Fibroblast of peridontal ligament (primary cell): ENCODE measurements around the gene PYY.
"Not testable (repeated sequence)": the region's sequence is repeated elsewhere in the genome, so short reads cannot be mapped to it uniquely, and the experiment has no call there.

Source experiments
- DNase-seq: peaks from one replicate; pipeline ENCODE4 v3.0.0-alpha.2; 2010; ENCODE audit errors: extremely low read depth

PYY gene

DNA sequence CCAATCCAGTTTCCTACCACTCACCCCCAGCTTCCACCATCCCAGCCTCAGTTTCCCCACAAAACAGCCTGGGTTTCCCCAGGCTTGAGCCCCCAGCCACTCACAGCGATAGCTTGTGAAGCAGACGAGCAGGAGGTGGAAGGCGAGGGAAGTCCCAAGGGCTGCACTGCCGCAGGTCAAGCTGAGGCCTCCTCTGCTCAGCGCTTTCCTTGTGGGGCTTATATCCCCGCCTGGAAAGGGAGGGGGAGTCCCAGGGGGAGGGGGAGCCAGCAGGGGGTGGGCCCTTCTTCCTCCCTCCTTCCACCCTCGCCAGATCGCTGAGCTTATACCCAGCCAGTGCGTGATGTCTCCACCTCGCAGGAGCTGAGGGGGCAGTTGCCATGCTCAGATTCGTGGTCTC lies at the start of gene PYY:
PYY (minus strand) TSS at position 195 of the 400 bp plus-strand sequence. CDS start 457 bp downstream, outside the sequence.
- DNase-seq = no peak

DNA sequence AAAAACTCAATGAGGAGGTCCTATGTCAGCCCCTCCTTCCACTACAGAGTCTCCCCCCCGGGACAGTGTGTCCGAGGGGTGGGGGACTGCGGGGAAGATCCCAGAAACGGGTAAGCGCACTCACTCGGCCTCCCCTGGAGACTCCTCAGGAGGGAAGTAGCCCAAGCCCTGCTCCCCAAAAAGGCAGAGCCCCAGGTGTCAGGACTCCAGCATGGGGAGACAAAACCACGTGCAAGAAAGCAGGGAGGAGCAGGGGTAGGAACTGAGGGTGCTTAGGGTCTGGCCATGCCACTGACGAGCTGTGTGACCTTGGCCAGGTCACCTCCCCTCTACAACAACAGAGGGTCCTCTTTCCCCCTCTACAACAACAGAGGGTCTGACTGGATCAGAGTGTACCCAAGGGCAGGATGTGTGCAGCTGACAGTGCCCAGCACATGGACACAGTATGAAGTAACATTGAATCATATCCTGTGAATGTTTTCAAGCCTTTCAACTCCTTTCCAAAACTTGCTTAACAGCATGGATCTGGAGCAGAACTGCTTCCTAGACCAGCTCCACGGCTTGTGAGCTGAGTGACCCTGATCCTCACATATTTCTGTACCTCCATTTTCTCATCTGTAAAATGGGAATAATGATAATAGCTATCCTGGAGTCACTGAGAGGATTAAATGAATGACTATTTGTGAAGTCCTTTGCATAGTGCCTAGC lies 48.6 kb upstream of the PYY start:
- peak; percentile 79 for DNase-seq

DNA sequence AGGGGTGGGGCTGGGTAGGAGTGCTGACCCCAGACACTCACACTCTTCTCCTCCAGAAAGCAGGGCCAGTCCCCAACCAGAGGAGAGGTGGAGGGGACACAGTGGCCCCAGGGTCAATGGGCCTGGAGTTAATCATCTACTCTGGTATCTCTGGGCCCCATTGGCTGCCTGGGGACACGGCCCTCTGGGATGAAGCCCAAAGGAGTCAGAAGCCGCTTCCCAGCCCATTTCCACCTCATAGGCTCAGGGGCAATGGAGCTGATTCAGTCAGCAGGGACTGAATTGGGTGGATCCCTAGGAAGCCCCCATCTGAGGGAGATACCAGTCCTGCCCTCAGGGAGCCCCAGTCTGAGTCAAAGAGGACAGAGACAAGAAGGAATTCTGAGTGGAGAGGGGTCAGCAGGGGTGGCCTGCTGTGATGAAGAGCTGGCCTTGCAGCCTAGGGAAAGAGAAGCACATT lies 47.8 kb upstream of the PYY start:
- DNase-seq = no peak

- no peak for DNase-seq
Observed at GRCh38 chr17:44000871-44001460, 47.2 kb upstream of the PYY start.

- DNase-seq = no peak
Observed at GRCh38 chr17:44000141-44000860, 46.6 kb upstream of the PYY start.

DNA sequence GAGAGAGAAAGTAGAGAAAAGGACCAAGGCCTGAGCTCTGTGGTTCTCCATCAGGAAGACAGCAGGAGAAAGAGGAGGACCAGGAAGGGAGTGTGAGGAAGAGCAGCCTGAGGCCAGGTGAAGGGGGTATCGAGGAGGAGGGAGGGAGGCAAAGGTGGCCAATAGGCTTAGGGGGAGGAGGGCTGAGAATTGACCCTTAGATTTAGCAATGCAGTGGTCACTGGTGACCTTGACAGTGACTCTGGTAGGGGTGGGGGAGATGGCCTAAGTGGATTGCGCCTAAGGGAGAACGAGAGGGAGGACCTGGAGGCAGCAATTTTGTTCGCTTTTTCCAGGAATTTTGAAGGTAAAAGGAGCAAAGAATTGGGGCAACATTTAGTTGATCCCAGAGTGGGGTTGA lies 45.3 kb upstream of the PYY start:
- DNase-seq = no peak

- DNase-seq = peak; percentile 60
Observed at GRCh38 chr17:43998552-43998951, 44.8 kb upstream of the PYY start.

DNA sequence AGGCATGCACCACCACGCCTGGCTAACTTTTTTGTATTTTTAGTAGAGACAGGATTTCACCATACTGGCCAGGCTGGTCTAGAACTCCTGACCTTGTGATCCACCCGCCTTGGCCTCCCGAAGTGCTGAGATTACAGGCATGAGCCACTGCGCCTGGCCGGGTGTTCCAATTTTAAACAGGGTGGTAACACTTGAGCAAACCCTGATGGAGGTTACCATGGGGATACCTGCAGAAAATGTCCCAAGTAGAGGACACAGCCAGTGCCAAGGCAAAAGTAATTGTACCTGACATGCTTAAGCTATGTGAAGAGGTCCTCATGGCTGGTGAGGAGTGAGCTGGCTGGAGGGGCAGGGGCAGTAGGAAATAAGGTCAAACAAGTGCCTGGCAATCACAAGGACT lies 43.4 kb upstream of the PYY start:
- not testable (repeated sequence) for DNase-seq

DNA sequence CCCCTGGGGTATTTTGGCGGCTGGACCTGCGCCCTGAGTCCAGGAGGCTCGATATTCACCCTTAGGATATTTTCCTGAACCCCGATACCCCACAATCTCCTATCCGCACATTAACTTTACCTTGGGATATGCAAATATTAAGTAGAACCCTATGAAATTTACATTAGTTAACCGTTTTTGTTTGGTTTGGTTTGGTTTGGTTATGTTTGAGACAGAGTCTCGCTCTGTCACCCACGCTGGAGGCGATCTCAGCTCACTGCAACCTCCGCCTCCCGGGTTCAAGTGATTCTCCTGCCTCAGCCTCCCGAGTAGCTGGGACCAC lies 41.4 kb upstream of the PYY start:
- no peak for DNase-seq

DNA sequence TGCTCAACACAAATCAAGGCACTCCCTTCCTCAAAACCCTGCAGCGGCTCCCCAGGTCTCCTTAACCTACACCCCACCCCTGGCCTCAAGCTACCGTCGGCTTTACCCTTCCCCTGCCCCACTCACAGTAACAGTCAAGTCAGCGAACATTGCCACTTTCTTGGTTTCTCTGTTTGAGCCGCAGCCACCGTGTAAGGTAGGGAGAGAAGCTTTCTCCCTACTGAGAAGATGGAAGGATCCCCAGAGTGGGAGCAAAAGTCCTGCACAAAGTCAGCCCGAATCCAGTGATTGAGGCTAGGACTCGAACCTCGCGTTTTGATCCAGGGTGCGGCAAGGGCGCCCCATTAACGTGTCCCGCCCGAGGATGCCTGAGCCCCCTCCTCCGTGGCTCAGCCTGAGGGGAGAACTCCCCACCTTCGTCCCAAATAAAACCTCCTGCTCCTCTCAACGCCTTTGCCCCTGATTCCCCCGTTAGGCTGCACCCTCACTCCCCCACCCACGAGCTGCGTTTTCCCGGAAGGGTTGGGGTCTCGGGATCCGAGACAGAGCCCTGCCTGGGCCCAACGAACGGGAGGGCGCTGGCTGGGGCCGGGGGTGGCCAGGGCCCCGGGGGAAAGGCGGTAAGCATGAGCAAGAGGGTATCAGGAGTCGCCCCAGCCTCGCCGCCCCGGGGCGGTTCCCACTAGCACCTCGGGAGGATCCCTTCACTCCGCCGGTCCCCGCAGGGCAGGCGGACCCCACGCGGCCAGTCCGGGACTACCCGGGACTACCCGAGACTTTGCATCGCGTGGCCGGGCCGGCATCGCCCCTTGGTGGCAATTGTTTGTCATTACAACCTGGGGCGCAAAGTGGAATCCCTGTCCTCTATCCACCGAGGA lies 40.8 kb upstream of the PYY start:
- peak; percentile 60 for DNase-seq

GRCh38 chr17:43992641-43993040 lies 38.9 kb upstream of the PYY start:
- no peak for DNase-seq

DNA sequence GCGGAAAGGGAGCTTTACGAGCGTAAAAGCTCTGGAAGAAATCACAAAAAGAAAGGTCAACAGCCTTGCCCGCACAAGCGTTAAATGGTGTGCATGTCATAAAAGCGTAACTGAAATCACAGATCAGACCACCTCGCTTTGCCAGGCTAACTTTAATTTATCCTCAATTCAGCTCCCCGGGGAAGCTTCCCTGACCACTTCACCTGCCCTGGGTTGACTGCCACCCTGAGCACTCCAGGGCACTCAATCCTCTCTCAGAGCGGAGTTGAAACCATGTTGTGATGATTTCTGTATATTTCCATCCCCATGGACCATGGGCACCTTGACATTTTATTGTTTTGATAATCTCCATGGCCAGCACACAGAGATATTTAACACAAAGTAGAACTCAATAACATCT lies 34.6 kb upstream of the PYY start:
- DNase-seq = no peak

- DNase-seq = no peak
Observed at GRCh38 chr17:43987131-43988021, 33.6 kb upstream of the PYY start.

DNA sequence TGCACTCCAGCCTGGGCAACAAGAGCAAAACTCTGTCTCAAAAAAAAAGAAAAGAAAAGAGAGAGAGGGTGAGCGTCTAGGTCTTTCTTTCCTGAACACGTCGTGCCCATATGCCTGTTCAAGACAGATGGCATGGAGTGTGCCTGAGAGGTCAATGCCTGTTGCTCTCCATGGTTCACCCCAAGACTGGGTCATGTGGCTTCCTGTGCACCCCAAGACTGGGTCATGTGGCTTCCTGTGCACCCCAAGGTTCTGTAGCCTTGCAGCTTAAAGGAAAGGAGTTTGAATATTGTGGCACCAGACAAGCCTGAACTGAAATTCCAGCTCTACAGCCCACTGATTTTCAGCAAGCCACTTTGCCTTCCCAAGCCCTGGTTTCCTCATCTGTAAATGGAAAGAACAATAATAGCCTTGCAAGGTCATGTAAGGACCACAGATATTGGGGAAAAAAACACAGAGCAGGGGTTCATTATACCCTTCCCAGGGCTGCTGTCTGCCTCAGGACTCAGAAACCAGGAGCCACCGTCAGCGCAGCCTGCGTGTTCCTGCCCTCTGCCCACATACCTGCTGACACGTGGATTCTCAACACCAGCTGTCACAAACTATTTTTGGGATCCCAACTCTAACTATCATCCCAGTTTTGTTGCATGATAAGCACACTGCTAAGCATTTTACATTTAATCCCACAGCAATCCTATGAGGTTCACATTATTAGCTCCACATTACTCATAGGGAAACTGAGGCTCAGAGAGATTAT lies 32.7 kb upstream of the PYY start:
- no peak for DNase-seq

GRCh38 chr17:43984521-43984920 lies 30.8 kb upstream of the PYY start:
- DNase-seq = no peak

DNA sequence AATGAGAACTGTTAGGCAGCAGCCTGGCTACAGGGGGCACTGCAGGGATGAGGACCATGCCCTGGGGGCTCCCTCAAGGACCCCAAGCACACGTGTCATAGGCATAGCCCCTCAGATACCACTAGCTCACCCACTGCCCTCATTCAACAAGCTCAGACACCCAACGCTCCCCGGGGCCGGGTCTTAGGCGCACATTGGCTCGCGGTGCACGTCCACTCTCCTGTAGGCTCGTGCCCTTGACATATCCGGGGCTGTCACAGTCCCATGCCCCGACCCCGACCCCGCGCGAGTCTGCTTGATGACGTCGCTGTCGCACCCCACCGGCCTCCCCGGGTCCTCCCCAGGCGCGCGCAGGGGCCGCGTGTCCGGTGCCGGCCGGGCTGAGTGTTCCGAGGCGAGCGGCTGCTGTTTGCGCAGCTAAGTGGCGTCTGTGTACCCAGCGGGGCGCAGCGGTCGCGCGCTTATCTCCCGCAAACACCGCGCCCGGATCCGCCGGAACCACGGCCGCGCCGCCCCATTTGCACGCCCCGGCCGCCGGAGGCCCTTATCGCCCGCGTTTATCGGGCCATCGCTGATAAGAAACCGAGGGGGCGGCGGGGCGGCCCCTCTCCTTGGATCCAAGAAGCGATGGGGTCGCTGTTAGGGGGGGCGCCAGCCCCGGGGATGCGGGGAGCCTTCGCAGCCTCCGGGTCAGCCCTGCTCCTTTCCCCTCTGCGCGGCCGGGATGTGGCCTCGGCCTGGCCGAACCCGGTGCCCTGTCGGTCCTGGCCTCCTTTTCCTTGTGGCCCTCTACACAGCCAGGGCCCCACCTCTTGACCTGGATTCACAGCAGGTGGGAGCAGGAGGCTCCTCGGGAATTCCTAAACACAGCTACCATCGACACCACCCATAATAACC lies 30.0 kb upstream of the PYY start:
- no peak for DNase-seq

DNA sequence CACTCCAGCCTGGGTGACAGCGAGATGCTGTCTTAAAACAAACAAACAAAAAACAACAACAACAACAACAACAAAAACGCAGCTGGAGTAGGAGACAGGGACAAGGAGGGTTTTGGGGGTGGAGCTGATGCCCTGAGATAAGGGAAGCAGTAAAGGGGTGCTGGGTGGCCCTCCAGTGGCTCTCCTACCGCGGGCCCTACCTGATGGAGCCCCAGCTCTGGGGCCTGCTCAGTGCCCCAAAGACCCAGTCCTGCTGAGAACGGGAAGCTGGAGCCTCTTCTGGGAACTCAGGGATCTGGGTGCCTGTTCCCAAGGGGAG lies 29.4 kb upstream of the PYY start:
- no peak for DNase-seq

DNA sequence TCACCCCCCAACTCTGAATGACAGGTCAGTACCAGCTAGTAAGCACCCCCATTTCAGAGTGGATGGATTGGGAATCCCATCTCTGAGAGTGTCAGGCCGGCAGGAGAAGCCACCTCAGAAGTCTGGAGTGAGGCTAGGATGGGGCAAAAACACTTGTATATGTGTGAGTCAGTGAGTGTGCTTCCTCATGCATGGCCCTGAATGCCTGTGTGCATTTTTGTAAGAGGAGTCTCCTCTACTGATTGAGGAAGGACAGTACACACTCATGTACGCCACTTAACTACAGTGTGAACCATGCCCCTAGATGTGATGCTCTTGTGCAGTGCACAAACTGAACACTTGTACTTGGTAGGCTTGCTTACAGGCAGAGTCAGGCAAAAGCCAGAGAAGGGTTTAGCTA lies 28.4 kb upstream of the PYY start:
- no peak for DNase-seq

DNA sequence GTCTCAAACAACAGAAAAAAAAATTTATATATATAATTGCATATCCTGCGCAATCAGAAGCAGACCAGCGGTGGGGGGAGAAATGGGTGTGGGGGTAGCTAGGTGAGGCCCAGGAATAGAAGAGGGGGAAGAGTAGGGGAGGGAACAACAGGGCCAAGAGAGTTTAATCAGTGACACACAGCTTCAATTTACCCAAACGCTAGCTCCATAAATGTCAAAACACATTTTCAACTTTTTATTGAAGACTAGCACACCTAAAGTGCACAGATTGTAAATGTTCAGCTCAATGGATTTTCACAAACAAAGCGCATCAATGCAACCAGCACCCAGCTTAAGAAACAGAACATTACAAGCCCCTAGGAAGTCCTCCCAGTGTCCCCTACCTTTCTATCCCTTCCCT lies 25.9 kb upstream of the PYY start:
- DNase-seq = no peak

DNA sequence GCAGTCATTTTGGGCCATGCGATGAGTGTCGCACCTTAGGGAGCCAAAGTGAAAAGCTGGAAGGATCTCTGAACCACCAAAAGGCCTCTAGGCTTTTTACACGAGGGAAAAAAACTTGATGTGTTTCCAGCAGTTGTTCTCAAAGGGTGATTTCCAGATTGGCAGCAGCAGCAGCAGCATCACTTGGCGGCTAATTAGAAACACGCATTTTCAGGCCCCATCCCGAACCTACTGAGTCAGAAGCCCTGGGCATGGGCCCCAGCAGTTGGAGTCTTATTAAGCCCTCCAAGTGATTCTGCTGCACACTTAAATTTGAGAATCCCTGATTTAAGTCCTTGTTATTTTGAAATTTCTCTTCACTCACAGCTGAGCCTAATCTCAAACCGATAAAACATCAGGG lies 25.3 kb upstream of the PYY start:
- peak; percentile 22 for DNase-seq
